ENCODE data around the gene KCNG1.
"Not testable (repeated sequence)": the region's sequence is repeated elsewhere in the genome, so short reads cannot be mapped to it uniquely, and the experiment has no call there.

The KCNG1 gene

GRCh38 chr20:51022803-51023616 lies at the start of gene KCNG1:
KCNG1 (minus strand) TSS chr20:51023107; CDS start chr20:51010338, 12,769 bp downstream.
- DNase-seq, result peak; percentile 64
- in situ Hi-C loops (cut with HindIII; ENCODE audit: low pct_ligation_motif_present, low pct_unique_long_range_greater_than_20kb, low sequenced_read_pairs), result no loop called here

GRCh38 chr20:51070621-51071020 lies 47.7 kb upstream of the KCNG1 start:
- no peak for DNase-seq
- in situ Hi-C loops (cut with HindIII; ENCODE audit: low pct_ligation_motif_present, low pct_unique_long_range_greater_than_20kb, low sequenced_read_pairs), result no loop called here

- in situ Hi-C loops (cut with HindIII; ENCODE audit: low pct_ligation_motif_present, low pct_unique_long_range_greater_than_20kb, low sequenced_read_pairs), result no loop called here
- DNase-seq, result no peak
These were observed 44.9 kb upstream of the KCNG1 start for GRCh38 chr20:51067792-51068191.

GRCh38 chr20:51065615-51066014 lies 42.7 kb upstream of the KCNG1 start:
- in situ Hi-C loops (cut with HindIII; ENCODE audit: low pct_ligation_motif_present, low pct_unique_long_range_greater_than_20kb, low sequenced_read_pairs), result no loop called here
- DNase-seq, result no peak

- DNase-seq, result no peak
- in situ Hi-C loops (cut with HindIII; ENCODE audit: low pct_ligation_motif_present, low pct_unique_long_range_greater_than_20kb, low sequenced_read_pairs), result no loop called here
These were observed 41.2 kb upstream of the KCNG1 start for GRCh38 chr20:51064137-51064536.

GRCh38 chr20:51062065-51062464 lies 39.2 kb upstream of the KCNG1 start:
- in situ Hi-C loops (cut with HindIII; ENCODE audit: low pct_ligation_motif_present, low pct_unique_long_range_greater_than_20kb, low sequenced_read_pairs), result no loop called here

GRCh38 chr20:51061418-51062045 lies 38.6 kb upstream of the KCNG1 start:
- no peak for DNase-seq
- in situ Hi-C loops (cut with HindIII; ENCODE audit: low pct_ligation_motif_present, low pct_unique_long_range_greater_than_20kb, low sequenced_read_pairs), result no loop called here

More at GRCh38 chr20:51062065-51062464, 39.2 kb upstream of the KCNG1 start:
- no peak for DNase-seq

GRCh38 chr20:51060301-51060700 lies 37.4 kb upstream of the KCNG1 start:
- DNase-seq, result no peak
- in situ Hi-C loops (cut with HindIII; ENCODE audit: low pct_ligation_motif_present, low pct_unique_long_range_greater_than_20kb, low sequenced_read_pairs), result no loop called here

- in situ Hi-C loops (cut with HindIII; ENCODE audit: low pct_ligation_motif_present, low pct_unique_long_range_greater_than_20kb, low sequenced_read_pairs), result no loop called here
- no peak for DNase-seq
These were observed 37.0 kb upstream of the KCNG1 start for GRCh38 chr20:51059862-51060261.

- DNase-seq, result no peak
- in situ Hi-C loops (cut with HindIII; ENCODE audit: low pct_ligation_motif_present, low pct_unique_long_range_greater_than_20kb, low sequenced_read_pairs), result no loop called here
These were observed 35.1 kb upstream of the KCNG1 start for GRCh38 chr20:51058017-51058416.

GRCh38 chr20:51054233-51054632 lies 31.3 kb upstream of the KCNG1 start:
- in situ Hi-C loops (cut with HindIII; ENCODE audit: low pct_ligation_motif_present, low pct_unique_long_range_greater_than_20kb, low sequenced_read_pairs), result no loop called here

GRCh38 chr20:51050531-51051075 lies 27.7 kb upstream of the KCNG1 start:
- in situ Hi-C loops (cut with HindIII; ENCODE audit: low pct_ligation_motif_present, low pct_unique_long_range_greater_than_20kb, low sequenced_read_pairs), result no loop called here
- no peak for DNase-seq

More at GRCh38 chr20:51054233-51054632, 31.3 kb upstream of the KCNG1 start:
- no peak for DNase-seq

GRCh38 chr20:51046021-51046985 lies 23.4 kb upstream of the KCNG1 start:
- in situ Hi-C loops (cut with HindIII; ENCODE audit: low pct_ligation_motif_present, low pct_unique_long_range_greater_than_20kb, low sequenced_read_pairs), result no loop called here
- no peak for DNase-seq

- in situ Hi-C loops (cut with HindIII; ENCODE audit: low pct_ligation_motif_present, low pct_unique_long_range_greater_than_20kb, low sequenced_read_pairs), result not testable (repeated sequence)
These were observed 22.6 kb upstream of the KCNG1 start for GRCh38 chr20:51045492-51045891.

GRCh38 chr20:51044796-51045195 lies 21.9 kb upstream of the KCNG1 start:
- in situ Hi-C loops (cut with HindIII; ENCODE audit: low pct_ligation_motif_present, low pct_unique_long_range_greater_than_20kb, low sequenced_read_pairs), result no loop called here
- DNase-seq, result no peak

More at GRCh38 chr20:51045492-51045891, 22.6 kb upstream of the KCNG1 start:
- not testable (repeated sequence) for DNase-seq

- no peak for DNase-seq
- in situ Hi-C loops (cut with HindIII; ENCODE audit: low pct_ligation_motif_present, low pct_unique_long_range_greater_than_20kb, low sequenced_read_pairs), result no loop called here
These were observed 20.9 kb upstream of the KCNG1 start for GRCh38 chr20:51043811-51044210.

GRCh38 chr20:51042657-51043247 lies 19.8 kb upstream of the KCNG1 start:
- DNase-seq, result no peak
- in situ Hi-C loops (cut with HindIII; ENCODE audit: low pct_ligation_motif_present, low pct_unique_long_range_greater_than_20kb, low sequenced_read_pairs), result no loop called here

GRCh38 chr20:51042064-51042463 lies 19.2 kb upstream of the KCNG1 start:
- in situ Hi-C loops (cut with HindIII; ENCODE audit: low pct_ligation_motif_present, low pct_unique_long_range_greater_than_20kb, low sequenced_read_pairs), result no loop called here

More at GRCh38 chr20:51042064-51042463, 19.2 kb upstream of the KCNG1 start:
- no peak for DNase-seq
